ACC112 (cell line): ENCODE results near the gene STRA6.

Source experiments
- H2AFZ ChIP-seq: fragments of 200-600 bp; sonication (generic); one replicate; pipeline ENCODE4 v1.6.0; 2017; ENCODE audit warnings: antibody characterized with exemption, low read length; ENCODE audit not compliant: unreplicated experiment
- H3K27ac ChIP-seq: fragments of 200-600 bp; sonication (generic); 2 replicates; pipeline ENCODE4 v1.5.1; 2014; ENCODE audit warnings: low read depth, mild to moderate bottlenecking, antibody characterized with exemption, low read length, moderate library complexity
- H3K27me3 ChIP-seq: fragments of 200-600 bp; sonication (generic); 2 replicates; pipeline ENCODE4 v1.6.1; 2014; ENCODE audit warnings: mild to moderate bottlenecking, antibody characterized with exemption, low read length, moderate library complexity, mixed read lengths; ENCODE audit not compliant: insufficient read depth
- H3K36me3 ChIP-seq: fragments of 200-600 bp; sonication (generic); 2 replicates; pipeline ENCODE4 v1.6.1; 2016; ENCODE audit warnings: mild to moderate bottlenecking, antibody characterized with exemption, low read length, moderate library complexity, mixed read lengths; ENCODE audit not compliant: insufficient read depth
- H3K4me1 ChIP-seq: fragments of 200-600 bp; sonication (generic); one replicate; pipeline ENCODE4 v1.6.1; 2016; ENCODE audit warnings: low read length, mixed read lengths; ENCODE audit not compliant: insufficient read depth, unreplicated experiment, control insufficient read depth
- H3K4me3 ChIP-seq: fragments of 200-600 bp; sonication (generic); 2 replicates; pipeline ENCODE4 v1.5.1; 2014; ENCODE audit warnings: mild to moderate bottlenecking, low read depth, low read length
- H3K79me2 ChIP-seq: fragments of 200-600 bp; sonication (generic); one replicate; pipeline ENCODE4 v1.6.0; 2016; ENCODE audit warnings: low read length; ENCODE audit not compliant: control insufficient read depth, unreplicated experiment, insufficient read depth

STRA6 gene

DNA sequence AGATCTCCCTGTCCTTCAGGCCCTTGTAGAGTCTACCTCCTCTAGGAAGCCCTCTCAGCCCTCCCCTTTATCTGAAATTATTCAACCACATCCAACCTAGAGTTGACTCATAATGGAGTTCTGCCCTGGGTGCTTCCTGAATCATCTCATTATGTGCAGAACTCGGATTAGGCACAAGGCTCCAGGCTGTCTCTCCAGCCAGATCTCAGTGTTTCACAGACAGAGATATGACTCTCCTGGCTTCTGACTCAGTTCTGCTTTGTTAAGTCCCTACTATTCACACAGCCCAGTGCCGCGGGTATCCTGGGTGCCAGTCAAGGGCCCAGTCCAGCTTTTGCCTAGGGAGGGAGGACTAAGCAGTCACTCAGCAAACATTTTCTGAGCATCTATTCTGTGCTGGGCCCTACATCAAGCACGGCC lies 9.3 kb downstream of the STRA6 start:
- no peak overlapping the region for H2AFZ ChIP-seq
- H3K4me3 ChIP-seq: no peak overlapping the region
- peak overlapping the region; percentile 65 for H3K27ac ChIP-seq
- H3K27me3 ChIP-seq: no peaks in the 10 kb centered on the region
- H3K4me1 ChIP-seq: peaks cover 45% of the 10 kb centered on the region
- H3K79me2 ChIP-seq: no peaks in the 10 kb centered on the region
- H3K36me3 ChIP-seq: no peaks in the 10 kb centered on the region

- Histone ChIP-seq H3K36me3 (no peaks in the 10 kb centered on the region), H3K4me1 (peaks cover 43% of the 10 kb centered on the region), H2AFZ (no peak overlapping the region), H3K27me3 (no peaks in the 10 kb centered on the region), H3K4me3 (no peak overlapping the region), H3K27ac (no peak overlapping the region), H3K79me2 (no peaks in the 10 kb centered on the region)
Measured at GRCh38 chr15:74192751-74193150, 9.8 kb downstream of the STRA6 start.

GRCh38 chr15:74191798-74192197 lies 10.8 kb downstream of the STRA6 start:
- no peaks in the 10 kb centered on the region for H3K36me3 ChIP-seq
- peaks cover 33% of the 10 kb centered on the region for H3K4me1 ChIP-seq
- no peak overlapping the region for H3K27ac ChIP-seq
- no peak overlapping the region for H2AFZ ChIP-seq
- H3K4me3 ChIP-seq: no peak overlapping the region
- H3K27me3 ChIP-seq: no peaks in the 10 kb centered on the region
- no peaks in the 10 kb centered on the region for H3K79me2 ChIP-seq

- H2AFZ ChIP-seq: no peak overlapping the region
- H3K4me1 ChIP-seq: peaks cover 18% of the 10 kb centered on the region
- H3K79me2 ChIP-seq: no peaks in the 10 kb centered on the region
- no peak overlapping the region for H3K27ac ChIP-seq
- H3K27me3 ChIP-seq: no peaks in the 10 kb centered on the region
- H3K36me3 ChIP-seq: no peaks in the 10 kb centered on the region
- H3K4me3 ChIP-seq: no peak overlapping the region
Measured at GRCh38 chr15:74188216-74188615, 14.4 kb downstream of the STRA6 start.

DNA sequence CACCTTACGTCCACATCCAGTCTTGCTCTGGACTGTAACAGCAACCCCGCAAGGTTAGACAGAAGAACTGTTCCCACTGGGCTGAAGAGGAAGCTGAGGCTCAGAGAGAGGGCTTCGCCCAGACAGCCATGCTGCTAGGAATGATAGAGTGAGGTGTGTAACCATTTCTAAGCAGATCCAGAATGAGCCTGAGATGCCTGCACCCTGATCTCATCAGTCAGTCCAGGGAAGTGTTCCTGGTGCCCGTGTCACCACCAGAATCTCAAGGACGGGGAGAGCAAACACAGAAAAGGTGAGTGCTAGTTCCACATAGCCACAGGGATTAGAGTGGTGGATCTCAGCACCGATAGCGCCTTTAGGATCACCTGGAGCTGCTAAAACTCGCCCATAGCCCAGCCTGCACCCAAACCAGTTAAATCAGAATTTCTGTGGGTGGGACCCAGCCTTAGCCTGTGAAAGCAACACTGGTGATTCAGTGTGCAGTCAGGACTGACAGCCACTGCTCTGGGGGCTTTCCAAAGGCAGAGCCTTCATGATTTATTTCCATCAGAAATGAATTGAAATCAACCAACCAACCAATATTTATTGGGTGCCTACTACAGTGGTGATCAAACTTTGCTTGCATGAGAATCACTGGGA lies 16.8 kb downstream of the STRA6 start:
- Histone ChIP-seq H3K4me3 (no peak overlapping the region), H3K4me1 (peaks cover 9% of the 10 kb centered on the region), H3K27ac (no peak overlapping the region), H3K27me3 (no peaks in the 10 kb centered on the region), H3K79me2 (no peaks in the 10 kb centered on the region), H2AFZ (no peak overlapping the region), H3K36me3 (no peaks in the 10 kb centered on the region)

DNA sequence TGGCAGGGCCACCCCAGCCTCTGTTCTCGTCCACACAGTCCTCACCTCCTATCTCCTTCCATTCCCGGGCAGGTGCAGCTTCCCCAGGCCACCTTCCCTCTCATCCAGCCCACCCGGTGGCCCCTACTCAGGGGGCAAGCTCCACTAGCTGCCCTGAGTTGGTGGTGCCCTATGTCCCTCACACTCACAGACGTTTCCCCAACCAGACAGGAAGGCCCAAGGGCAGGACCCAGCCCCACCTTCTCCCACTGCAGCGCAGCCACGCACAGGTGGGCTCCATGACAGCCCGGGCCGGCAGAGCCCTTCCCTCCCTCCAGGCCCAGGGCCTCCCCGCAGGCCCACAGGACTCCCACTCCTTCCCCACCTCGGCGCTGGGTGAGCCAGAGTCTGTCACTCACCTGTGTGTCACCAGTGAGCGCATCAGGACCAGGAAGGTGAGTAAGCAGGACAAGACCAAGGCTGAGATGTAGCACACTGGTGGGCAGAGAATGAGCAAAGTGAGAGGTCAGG lies 17.9 kb downstream of the STRA6 start:
- Histone ChIP-seq H3K4me1 (peaks cover 20% of the 10 kb centered on the region), H2AFZ (no peak overlapping the region), H3K27ac (no peak overlapping the region), H3K79me2 (no peaks in the 10 kb centered on the region), H3K4me3 (no peak overlapping the region), H3K27me3 (no peaks in the 10 kb centered on the region), H3K36me3 (no peaks in the 10 kb centered on the region)

DNA sequence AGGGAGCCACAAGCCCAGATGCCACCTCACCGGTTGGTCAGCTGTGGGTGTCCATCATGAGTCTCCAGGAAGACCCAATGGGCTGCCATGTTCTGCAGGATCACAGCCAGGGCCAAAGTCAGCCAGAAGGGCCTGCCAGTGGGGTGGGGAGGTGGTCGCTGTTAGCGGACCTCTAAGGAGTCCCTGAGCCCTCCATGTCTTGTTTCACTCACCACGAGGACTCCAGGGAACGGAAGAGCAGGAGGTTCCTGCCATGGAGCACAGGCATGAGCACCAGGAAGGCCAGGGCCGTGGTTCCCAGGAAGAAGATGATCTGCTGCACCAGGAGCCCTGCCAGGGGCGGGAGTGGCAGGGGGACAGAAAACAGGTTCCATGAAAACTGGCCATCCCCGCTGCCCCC lies 20.5 kb downstream of the STRA6 start:
- H2AFZ ChIP-seq: no peak overlapping the region
- no peak overlapping the region for H3K4me3 ChIP-seq
- H3K4me1 ChIP-seq: peaks cover 43% of the 10 kb centered on the region
- H3K27ac ChIP-seq: no peak overlapping the region
- no peaks in the 10 kb centered on the region for H3K36me3 ChIP-seq
- no peaks in the 10 kb centered on the region for H3K27me3 ChIP-seq
- no peaks in the 10 kb centered on the region for H3K79me2 ChIP-seq

DNA sequence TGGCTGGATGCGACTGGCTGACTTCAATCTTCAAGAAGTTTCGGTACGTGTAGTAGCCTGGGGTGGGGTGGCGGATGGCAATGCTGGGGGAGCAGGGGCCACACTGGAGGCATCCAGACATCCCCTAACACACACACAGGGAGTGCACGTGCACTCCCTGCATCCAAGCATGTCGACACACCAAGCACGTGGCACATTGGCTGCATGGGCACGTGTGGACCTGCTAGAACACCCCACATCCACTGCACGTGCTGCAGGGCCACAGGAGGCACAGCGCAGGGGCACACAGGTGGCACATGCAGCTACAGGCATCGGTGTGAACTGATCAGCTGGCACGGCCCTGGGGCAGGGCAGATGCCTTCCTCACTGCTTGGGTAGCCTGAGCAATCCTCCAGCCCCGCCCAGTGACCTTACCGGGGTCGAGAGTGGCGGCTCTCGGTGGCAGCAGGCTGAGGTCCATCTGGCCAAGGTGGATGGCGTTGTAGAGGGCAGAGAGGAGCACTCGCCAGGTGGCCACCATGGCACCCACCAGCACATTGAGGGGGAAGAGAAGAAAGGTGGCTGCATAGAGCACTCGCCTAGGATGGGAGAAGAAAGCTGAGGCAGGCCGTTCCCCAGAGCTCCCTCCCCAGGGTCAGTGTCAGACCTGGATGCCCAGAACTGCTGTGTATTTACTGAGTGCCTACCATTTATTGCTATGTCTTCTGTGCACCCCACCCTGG lies 21.5 kb downstream of the STRA6 start:
- H3K27me3 ChIP-seq: no peaks in the 10 kb centered on the region
- no peak overlapping the region for H3K4me3 ChIP-seq
- no peak overlapping the region for H3K27ac ChIP-seq
- no peak overlapping the region for H2AFZ ChIP-seq
- H3K79me2 ChIP-seq: no peaks in the 10 kb centered on the region
- H3K36me3 ChIP-seq: no peaks in the 10 kb centered on the region
- peaks cover 43% of the 10 kb centered on the region for H3K4me1 ChIP-seq

- peaks cover 36% of the 10 kb centered on the region for H3K4me1 ChIP-seq
- H3K79me2 ChIP-seq: no peaks in the 10 kb centered on the region
- no peak overlapping the region for H3K4me3 ChIP-seq
- H3K27me3 ChIP-seq: no peaks in the 10 kb centered on the region
- peak overlapping the region; percentile 69 for H3K27ac ChIP-seq
- H3K36me3 ChIP-seq: no peaks in the 10 kb centered on the region
- H2AFZ ChIP-seq: no peak overlapping the region
Measured at GRCh38 chr15:74179983-74180880, 22.4 kb downstream of the STRA6 start.

- no peak overlapping the region for H3K4me3 ChIP-seq
- no peak overlapping the region for H2AFZ ChIP-seq
Measured at GRCh38 chr15:74179101-74179841, 23.3 kb downstream of the STRA6 start.

More at GRCh38 chr15:74179101-74179841, 23.3 kb downstream of the STRA6 start:
- H3K27me3 ChIP-seq: no peaks in the 10 kb centered on the region
- no peaks in the 10 kb centered on the region for H3K79me2 ChIP-seq
- peak overlapping the region; percentile 69 for H3K27ac ChIP-seq
- H3K4me1 ChIP-seq: peaks cover 38% of the 10 kb centered on the region
- no peaks in the 10 kb centered on the region for H3K36me3 ChIP-seq
